WERI-Rb-1 (cell line): ENCODE measurements around the gene BIRC3.

Experiments
- DNase-seq: peaks from one replicate; pipeline ENCODE4 v3.0.0-alpha.2; 2020
- H3K27ac ChIP-seq: fragments of 250-450 bp; sonication (Bioruptor Pico); 2 replicates; pipeline ENCODE4 v1.5.1; 2020; ENCODE audit warnings: mild to moderate bottlenecking, moderate library complexity
- H3K27me3 ChIP-seq: fragments of 250-450 bp; sonication (Bioruptor Pico); 2 replicates; pipeline ENCODE4 v1.5.1; 2021; ENCODE audit warnings: mild to moderate bottlenecking, low read depth, moderate library complexity; ENCODE audit not compliant: insufficient read depth, severe bottlenecking
- H3K36me3 ChIP-seq: fragments of 250-450 bp; sonication (Bioruptor Pico); 2 replicates; pipeline ENCODE4 v1.5.1; 2020; ENCODE audit warnings: mild to moderate bottlenecking, moderate library complexity
- H3K4me3 ChIP-seq: 2 replicates; pipeline ENCODE4 v1.5.1; 2011; ENCODE audit warnings: low read depth, mild to moderate bottlenecking, control low read depth, low read length
- H3K9me3 ChIP-seq: fragments of 250-450 bp; sonication (Bioruptor Pico); 2 replicates; pipeline ENCODE4 v1.5.1; 2021; ENCODE audit warnings: mild to moderate bottlenecking, moderate library complexity; ENCODE audit not compliant: severe bottlenecking
- TF ChIP-seq, protein P1 (sequence below): IDR thresholded peaks from 2 replicates; pipeline ENCODE4 v1.5.1; 2011; ENCODE audit warnings: low read depth, mild to moderate bottlenecking, control low read depth, inconsistent platforms, low read length

Gene BIRC3

DNA sequence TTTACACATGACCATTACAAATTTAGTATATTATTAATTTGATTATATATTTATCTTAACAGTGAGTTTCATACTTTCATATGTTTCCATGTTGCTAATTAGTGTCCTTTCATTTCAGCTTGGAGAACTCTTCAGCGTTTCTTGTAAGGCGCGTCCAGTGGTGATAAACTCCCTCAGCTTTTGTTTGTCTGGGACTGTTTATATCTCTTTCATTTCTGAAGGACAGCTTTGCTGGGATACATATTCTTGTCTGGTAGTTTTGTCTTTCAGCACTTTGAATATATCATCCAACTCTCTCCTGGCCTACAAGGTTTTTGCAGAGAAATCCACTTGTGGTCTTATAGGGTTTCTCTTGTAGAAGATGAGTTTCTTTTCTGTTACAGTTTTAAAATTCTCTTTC is 42.1 kb downstream of the BIRC3 start:
- no peaks in the 10 kb centered on the region for H3K9me3 ChIP-seq
- H3K36me3 ChIP-seq, result peaks cover 9% of the 10 kb centered on the region

DNA sequence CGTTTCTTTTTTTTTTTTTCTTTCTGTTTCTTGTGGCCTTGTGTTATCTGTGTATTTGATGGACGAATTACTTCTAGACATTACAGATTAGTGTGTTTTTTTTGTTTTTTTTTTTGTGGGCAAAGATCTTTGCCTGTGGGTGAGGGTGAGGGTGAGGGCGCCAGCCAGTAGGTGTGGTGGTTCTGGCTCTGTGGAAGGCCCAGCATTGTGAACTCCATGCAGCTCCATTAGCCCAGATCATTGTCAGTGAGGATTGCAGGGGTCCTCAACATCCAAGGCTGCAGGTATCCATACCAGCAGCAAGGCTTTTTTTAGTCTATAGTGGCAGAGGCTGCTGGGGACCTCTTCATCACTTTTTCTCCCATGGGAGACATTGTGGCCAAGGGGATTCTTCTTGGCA is 43.4 kb downstream of the BIRC3 start:
- TF ChIP-seq, protein P1, sequence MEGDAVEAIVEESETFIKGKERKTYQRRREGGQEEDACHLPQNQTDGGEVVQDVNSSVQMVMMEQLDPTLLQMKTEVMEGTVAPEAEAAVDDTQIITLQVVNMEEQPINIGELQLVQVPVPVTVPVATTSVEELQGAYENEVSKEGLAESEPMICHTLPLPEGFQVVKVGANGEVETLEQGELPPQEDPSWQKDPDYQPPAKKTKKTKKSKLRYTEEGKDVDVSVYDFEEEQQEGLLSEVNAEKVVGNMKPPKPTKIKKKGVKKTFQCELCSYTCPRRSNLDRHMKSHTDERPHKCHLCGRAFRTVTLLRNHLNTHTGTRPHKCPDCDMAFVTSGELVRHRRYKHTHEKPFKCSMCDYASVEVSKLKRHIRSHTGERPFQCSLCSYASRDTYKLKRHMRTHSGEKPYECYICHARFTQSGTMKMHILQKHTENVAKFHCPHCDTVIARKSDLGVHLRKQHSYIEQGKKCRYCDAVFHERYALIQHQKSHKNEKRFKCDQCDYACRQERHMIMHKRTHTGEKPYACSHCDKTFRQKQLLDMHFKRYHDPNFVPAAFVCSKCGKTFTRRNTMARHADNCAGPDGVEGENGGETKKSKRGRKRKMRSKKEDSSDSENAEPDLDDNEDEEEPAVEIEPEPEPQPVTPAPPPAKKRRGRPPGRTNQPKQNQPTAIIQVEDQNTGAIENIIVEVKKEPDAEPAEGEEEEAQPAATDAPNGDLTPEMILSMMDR, result no peak
- no peak for DNase-seq
- no peaks in the 10 kb centered on the region for H3K9me3 ChIP-seq
- H3K36me3 ChIP-seq, result peaks cover 16% of the 10 kb centered on the region
- no peak overlapping the region for H3K27ac ChIP-seq
- H3K27me3 ChIP-seq, result no peaks in the 10 kb centered on the region
- no peak overlapping the region for H3K4me3 ChIP-seq

More for the DNA sequence above, 42.1 kb downstream of the BIRC3 start:
- Histone ChIP-seq H3K27ac (no peak overlapping the region), H3K27me3 (no peaks in the 10 kb centered on the region), H3K4me3 (no peak overlapping the region)
- DNase-seq, result no peak
- TF ChIP-seq, protein P1, result no peak

DNA sequence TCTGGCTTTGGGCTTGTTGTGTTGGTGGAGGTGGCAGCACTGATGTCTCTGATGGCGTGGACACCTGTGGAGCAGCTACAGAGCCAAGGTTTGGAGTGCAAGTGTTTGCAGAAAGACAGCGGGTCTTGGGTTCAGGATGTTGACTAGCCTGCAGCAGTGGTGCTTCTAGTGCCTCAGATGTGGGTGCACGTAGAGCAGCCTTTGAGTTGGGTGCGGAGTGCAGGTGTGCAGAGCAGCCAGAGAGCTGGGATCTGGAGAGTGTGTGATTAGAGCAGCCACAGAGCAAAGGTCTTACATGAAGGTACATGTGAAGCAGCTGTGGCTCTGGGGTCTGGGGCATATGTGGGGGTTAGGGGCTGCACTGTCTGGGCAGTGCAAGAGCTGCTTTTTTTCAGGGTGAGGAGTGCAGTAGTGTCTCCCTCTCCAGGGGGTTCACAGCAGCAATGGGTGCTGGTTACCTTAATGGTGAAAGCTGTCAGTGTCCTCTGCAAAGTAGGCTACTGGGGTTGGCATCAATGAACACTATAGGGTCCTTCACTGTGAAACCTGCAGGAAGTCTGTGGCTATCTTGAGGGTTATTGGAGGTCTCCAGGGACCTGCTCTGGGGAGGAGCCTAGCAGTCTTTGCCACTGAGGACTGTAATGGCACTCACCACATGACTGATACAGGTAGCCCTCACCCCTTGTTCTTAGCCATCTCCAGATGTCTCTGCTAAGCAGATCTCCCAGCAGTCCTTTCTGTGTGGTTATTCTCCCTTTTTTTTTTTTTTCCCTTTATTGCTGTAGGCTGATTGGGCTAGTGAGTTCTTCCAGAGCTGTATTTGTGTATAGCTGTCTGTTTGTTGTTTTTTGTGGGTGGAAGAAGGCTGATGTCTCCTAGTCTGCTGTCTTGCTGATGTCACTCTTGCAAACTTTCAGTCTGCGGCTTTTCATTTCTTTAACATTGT is 44.1 kb downstream of the BIRC3 start:
- no peak for DNase-seq
- H3K27me3 ChIP-seq, result no peaks in the 10 kb centered on the region
- H3K27ac ChIP-seq, result no peak overlapping the region
- H3K36me3 ChIP-seq, result peaks cover 16% of the 10 kb centered on the region
- TF ChIP-seq, protein P1, result no peak
- H3K9me3 ChIP-seq, result no peaks in the 10 kb centered on the region
- no peak overlapping the region for H3K4me3 ChIP-seq

DNA sequence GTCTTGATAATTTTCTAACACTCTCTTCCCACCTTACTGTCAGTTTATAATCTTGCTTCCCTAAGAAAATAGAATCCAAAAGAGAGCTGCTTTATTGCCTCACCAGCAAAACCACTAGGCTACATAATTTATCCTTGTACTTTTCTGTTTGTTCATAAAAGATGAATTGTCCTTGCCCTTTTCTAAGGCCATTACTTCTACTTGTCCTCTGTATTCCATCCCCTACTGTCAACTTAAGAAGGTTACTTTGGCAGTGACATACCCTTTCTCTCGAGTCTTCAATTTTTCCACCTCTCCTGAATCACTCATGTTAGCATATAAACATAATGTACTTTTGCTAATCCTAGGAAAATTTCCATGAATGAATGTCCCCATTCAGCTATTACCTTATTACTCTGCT is 47.7 kb downstream of the BIRC3 start:
- Histone ChIP-seq H3K4me3 (no peak overlapping the region), H3K27ac (no peak overlapping the region), H3K9me3 (no peaks in the 10 kb centered on the region), H3K27me3 (no peaks in the 10 kb centered on the region), H3K36me3 (peaks cover 26% of the 10 kb centered on the region)
- TF ChIP-seq, protein P1, result no peak
- DNase-seq, result no peak

DNA sequence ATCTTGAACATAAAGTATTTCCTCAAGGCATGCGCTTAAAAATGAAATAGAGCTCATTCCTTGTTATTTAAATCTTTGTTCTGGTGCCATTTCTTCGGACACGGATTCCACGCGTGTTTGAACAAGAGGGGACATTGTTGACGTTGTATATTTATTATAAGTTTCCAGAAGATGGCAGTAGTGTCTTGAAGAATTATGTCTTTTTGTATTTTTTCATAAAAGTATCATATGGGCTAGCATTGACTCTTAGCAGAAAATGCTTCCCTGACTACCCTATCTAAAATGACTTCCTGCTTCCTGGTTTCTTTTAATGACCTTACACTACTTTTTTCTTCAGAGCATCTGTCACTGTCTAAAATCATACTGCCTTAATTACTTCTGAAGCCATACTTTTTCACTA is 50.1 kb downstream of the BIRC3 start:
- Histone ChIP-seq H3K27ac (no peak overlapping the region), H3K27me3 (no peaks in the 10 kb centered on the region), H3K36me3 (peaks cover 24% of the 10 kb centered on the region), H3K9me3 (no peaks in the 10 kb centered on the region), H3K4me3 (no peak overlapping the region)
- no peak for DNase-seq
- TF ChIP-seq, protein P1, result no peak
